ENCODE measurements around the gene INPP5A.

The INPP5A gene

GRCh38 chr10:132601567-132601966, 64.0 kb downstream of the INPP5A start:
- DNase-seq = no peak

DNA sequence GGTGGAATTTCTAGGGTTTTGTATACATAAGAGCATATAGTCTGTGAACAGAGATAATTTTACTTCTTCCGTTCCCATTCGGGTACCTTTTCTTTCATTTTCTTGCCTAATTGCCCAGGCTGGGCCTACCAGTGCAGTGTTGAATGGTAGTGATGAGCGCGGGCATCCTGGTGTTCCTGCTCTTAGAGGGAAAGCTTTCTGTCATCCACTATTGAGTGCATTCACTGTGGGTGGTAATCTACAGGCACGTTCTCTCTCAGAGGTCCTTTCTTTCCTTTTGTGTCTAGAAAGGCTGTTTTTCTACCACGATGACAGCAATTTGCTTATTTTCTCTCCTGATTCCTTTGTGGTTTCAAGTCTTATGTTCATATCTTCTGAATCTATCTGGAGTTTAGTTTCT, 65.0 kb downstream of the INPP5A start:
- DNase-seq = no peak

DNA sequence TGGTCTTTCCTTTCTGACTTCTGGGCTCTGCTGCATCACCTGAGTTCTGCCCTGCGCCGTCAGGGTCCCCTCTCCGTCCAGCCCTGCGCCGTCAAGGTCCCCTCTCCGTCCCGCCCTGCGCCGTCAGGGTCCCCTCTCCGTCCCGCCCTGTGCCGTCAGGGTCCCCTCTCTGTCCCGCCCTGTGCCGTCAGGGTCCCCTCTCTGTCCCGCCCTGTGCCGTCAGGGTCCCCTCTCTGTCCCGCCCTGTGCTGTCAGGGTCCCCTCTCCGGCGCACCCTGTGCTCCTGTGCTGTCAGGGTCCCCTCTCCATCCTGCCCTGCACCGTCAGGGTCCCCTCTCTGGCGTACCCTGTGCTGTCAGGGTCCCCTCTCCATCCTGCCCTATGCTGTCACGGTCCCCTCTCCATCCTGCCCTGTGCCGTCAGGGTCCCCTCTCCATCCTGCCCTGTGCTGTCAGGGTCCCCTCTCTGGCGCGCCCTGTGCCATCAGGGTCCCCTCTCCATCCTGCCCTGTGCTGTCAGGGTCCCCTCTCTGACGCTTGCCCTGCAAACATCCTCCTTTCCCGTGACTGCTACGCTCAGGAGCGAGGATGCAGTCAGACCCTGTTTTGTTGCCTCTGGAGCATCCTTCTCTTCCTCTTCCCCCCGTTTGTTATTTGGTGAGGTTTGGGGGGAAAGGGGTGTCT, 66.4 kb downstream of the INPP5A start:
- DNase-seq = no peak

DNA sequence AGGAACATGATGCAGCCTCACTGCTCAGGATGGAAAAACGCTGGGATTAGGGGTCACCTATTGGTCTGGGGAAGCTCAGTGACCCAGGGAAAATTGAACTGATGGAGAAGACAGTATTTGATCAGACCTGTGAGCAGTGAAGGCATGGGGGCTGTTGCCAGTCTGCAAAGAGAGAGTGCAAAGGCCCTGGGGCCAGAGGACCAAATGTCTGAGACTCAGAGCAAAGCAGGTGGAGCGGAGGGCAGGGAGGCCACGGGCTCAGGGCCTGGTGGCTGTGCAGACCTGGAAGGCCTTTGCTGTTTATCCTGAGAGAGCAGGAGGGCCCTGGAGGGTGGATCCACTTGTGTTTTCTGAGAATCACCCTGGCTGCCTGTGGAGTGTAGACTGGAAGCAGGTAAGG, 67.1 kb downstream of the INPP5A start:
- no peak for DNase-seq

GRCh38 chr10:132605390-132605789, 67.8 kb downstream of the INPP5A start:
- DNase-seq = no peak

DNA sequence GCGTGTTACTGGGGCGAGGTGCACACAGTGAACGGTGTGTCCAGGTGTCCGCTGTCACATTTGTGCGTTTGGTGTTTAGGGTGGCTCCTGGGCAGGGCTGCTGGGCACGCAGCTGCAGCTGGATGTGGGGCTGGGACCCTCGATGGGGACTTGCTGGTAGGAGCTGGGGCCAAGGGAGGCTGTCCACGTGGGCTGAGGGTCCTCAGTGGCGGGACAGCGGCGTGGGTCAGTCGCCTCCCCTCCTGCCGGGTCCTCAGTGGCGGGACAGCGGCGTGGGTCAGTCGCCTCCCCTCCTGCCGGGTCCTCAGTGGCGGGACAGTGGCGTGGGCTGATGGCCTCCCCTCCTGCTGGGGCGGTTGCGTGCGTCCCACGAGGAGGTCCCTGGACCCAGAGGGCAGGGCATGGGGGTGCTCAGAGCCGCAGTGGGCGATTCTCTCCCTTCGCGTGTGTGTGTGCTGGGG, 68.5 kb downstream of the INPP5A start:
- no peak for DNase-seq

GRCh38 chr10:132606536-132607316, 69.1 kb downstream of the INPP5A start:
- no peak for DNase-seq

DNA sequence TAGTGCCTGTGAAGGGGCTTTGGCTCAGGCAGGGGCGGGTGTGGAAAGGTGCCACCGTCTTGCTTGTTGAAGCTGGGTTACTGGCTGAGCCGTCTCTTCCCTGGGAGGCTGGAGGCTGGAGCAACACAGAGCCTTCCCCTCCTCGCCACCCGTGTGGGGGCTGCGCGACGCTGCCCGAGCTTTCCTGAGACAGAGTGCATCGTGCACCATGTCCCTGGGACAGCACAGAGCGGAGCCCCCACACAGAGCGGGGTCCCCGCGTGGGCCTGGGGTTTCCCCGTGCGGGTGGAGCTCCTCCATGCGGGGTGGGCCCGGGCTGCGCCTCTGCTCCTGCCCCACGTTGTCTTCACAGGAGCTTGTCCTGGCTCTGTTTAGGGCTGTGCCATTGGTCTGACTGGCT, 69.9 kb downstream of the INPP5A start:
- no peak for DNase-seq

DNA sequence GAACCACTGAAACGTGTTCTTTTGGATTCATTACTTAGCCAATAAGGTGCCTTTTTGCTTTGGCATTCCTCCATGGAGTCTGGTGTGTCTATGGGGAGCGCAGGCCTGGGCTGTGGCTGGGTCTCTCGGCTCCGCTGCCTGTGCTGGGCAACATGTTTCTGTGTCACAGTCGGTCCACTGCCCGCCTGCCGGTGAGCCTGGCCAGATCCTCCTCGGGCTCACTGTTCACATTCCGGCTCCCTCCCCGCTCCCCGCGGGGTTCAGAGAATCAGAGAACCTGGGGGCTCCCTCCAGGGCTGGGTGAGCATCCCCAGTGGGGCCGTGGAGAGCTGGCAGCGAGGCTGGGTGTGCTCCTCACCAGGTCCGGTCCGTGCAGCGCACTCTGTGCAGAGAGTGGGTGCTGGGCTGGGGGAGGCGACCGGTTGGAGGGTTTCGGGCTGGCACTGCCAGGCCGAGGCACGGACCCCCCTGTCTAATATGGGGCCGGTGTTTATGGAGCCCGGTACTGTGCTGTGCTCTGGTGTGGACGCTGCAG, 70.4 kb downstream of the INPP5A start:
- no peak for DNase-seq

DNA sequence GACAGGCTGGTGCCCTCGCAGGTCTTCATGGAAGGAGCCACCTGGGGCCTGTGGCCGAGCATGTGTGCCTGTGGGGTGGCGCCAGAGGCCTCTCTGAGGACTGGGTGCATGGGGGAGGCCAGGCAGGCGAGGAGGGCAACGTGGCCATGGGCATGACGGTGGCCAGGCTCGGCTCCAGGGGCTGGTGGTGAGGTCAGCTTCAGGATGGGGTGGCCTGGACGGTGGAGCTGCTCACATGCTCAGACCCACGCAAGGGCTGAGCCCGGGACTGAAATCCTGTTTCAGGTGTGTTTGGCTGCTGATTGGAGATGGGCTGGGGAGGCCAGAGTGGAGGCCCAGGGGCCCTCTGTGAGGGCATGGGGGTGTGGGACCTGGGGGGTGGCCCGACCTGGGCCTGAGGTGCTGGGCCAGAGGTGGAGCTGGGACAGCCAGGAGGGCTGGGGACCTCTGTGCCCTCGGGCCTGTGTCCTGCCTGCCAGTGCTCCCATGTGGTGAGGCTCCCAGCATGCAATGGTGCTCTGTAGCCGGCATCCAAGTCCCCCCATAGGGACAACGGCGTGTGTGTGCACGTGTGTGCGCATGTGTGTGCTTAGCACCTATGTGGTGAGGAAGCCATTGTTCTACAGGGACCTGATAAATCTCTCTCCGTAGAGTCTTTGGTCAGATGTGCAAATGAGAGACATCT, 71.1 kb downstream of the INPP5A start:
- DNase-seq = no peak

DNA sequence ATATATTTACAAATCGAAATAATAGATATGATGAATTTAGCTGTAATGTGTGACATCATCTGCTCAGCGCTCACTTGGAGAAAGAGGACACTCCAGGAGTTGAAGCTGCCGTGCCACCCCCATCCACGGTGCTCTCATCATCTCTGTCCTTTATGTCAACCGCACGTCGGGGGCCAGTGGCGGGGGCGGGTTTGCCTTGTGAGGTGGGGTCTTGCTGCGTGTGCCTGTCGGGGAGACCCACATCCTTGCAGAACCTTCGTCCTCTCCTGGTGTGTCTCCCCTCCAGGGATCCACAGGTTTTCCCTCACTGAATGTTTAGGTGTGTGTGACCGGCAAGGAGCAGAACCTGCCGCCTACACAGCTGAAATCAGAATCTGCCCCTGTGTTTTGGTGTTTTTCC, 71.6 kb downstream of the INPP5A start:
- no peak for DNase-seq

GRCh38 chr10:132610071-132610701, 72.6 kb downstream of the INPP5A start:
- no peak for DNase-seq

- no peak for DNase-seq
Observed at GRCh38 chr10:132611026-132611910, 73.7 kb downstream of the INPP5A start.

DNA sequence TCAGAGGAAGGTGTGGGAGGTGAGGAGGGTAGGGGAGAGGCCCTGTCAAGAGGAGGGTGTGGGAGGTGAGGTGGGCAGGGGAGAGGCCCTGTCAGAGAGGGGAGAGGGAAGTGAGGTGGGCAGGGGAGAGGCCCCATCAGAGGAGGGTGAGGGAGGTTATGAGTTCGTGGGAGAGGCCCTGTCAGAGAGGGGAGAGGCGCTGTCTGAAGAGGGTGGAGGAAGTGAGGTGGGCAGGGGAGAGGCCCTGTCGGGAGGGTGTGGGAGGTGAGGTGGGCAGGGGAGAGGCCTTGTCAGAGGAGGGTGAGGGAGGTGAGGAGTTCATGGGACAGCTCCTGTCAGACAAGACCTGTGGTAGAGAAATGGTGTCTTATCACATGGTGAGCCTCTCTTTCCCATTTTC, 74.4 kb downstream of the INPP5A start:
- no peak for DNase-seq

GRCh38 chr10:132612571-132613504, 75.3 kb downstream of the INPP5A start:
- no peak for DNase-seq

GRCh38 chr10:132613566-132614348, 76.2 kb downstream of the INPP5A start:
- no peak for DNase-seq

DNA sequence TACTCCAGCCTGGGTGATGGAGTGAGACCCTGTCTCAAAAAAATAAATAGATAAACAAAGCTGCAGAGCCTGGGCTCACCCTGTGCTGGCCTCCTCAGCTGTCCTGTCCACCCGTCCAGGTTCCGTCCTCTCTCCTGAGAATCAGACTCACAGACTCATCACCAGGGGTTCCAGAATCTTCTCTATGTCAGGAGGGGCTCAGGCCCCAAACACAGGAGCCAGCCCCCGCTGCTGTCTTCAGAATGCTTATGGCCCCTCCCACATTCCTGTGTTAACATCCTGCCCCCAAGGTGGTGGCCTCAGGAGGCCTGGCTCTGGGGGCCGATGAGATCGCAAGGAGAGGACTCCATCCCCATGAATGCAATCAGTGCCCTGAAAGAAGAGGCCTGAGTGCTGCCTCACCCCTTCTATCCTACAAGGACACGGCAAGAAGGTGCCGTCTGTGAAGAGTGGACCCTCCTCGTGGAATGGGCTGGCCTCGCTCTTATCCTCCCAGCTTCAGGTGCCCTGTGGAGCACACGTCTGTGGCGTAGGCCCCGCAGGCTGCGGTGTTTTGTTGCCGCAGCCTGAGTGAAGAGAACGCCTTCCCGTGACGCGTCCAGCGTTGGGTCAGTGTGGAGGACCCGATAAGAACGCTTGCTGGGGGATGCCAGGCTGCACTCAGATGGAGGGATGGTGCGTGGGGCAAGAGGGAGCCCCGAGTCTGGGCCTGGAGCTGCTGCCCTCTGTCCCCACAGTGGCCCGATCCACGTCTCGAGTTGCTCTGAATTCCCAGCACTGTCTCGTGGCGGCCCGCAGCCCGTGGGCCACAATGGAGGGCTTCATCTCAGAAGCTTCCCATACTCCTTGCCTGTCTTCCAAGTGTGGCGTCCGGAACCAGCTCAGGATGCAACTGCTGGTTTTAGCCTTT, 77.1 kb downstream of the INPP5A start:
- DNase-seq = no peak

GRCh38 chr10:132615341-132616169, 78.0 kb downstream of the INPP5A start:
- DNase-seq = no peak

Measured in inflammatory macrophage treated with lipopolysaccharide for 4 hours (primary cell).